A673 (cell line): ENCODE data around the gene SLC9A2.

Source experiments
- CTCF ChIP-seq: fragments of 300-800, 200-600 bp; sonication (generic); conservative IDR thresholded peaks from 2 replicates; pipeline ENCODE4 v1.5.1; 2017; ENCODE audit warnings: low read depth, mild to moderate bottlenecking, antibody characterized with exemption, low read length, moderate library complexity, mixed read lengths
- EZH2 ChIP-seq: fragments of 200-600 bp; sonication (generic); IDR thresholded peaks from 2 replicates; pipeline ENCODE4 v1.6.1; 2017; ENCODE audit warnings: borderline replicate concordance, low read depth, mild to moderate bottlenecking, mixed read lengths, antibody characterized with exemption, low read length; ENCODE audit not compliant: poor library complexity, severe bottlenecking

- TF ChIP-seq EZH2 (no peak), CTCF (no peak)
Measured at GRCh38 chr2:102578376-102578775, 41.0 kb upstream of the SLC9A2 start.
